H9 (cell line): ENCODE measurements around the gene DNAJC30. TPM values are rescaled to one million over a fixed set of nuclear protein-coding genes. Genes with fewer than 3 reads are reported as not detected.

Experiments
- DNase-seq: peaks from one replicate; pipeline ENCODE4 v3.0.0-alpha.2; 2017
- H2AFZ ChIP-seq: one replicate; pipeline ENCODE4 v1.6.1; 2013; ENCODE audit warnings: mild to moderate bottlenecking, low read length, control low read depth, moderate library complexity
- H2AK5ac ChIP-seq: 2 replicates; pipeline ENCODE4 v1.6.1; 2013; ENCODE audit warnings: low read length, control low read depth, mixed read lengths; ENCODE audit not compliant: insufficient read length
- H2BK120ac ChIP-seq: one replicate; pipeline ENCODE4 v1.6.1; 2013; ENCODE audit warnings: low read depth, mild to moderate bottlenecking, low read length, control low read depth, inconsistent platforms; ENCODE audit not compliant: poor library complexity, severe bottlenecking
- H2BK12ac ChIP-seq: 2 replicates; pipeline ENCODE4 v1.6.1; 2013; ENCODE audit warnings: low read length, control low read depth, mixed read lengths, low read depth; ENCODE audit not compliant: insufficient read length
- H2BK15ac ChIP-seq: 2 replicates; pipeline ENCODE4 v1.6.1; 2013; ENCODE audit warnings: low read depth, low read length, control low read depth
- H2BK20ac ChIP-seq: one replicate; pipeline ENCODE4 v1.6.1; 2013; ENCODE audit warnings: low read depth, mild to moderate bottlenecking, low read length, control low read depth, inconsistent platforms; ENCODE audit not compliant: poor library complexity, severe bottlenecking
- H2BK5ac ChIP-seq: 2 replicates; pipeline ENCODE4 v1.6.1; 2013; ENCODE audit warnings: low read length, control low read depth, mixed read lengths; ENCODE audit not compliant: insufficient read length
- H3K14ac ChIP-seq: 2 replicates; pipeline ENCODE4 v1.6.1; 2013; ENCODE audit warnings: low read length, control low read depth; ENCODE audit not compliant: insufficient read depth
- H3K18ac ChIP-seq: 2 replicates; pipeline ENCODE4 v1.6.1; 2013; ENCODE audit warnings: low read depth, mild to moderate bottlenecking, mixed read lengths, low read length, control low read depth; ENCODE audit not compliant: insufficient read length
- H3K23ac ChIP-seq: 2 replicates; pipeline ENCODE4 v1.6.1; 2013; ENCODE audit warnings: low read length, control low read depth, mixed read lengths, low read depth; ENCODE audit not compliant: insufficient read length
- H3K23me2 ChIP-seq: 2 replicates; pipeline ENCODE4 v1.6.1; 2013; ENCODE audit warnings: low read depth, mild to moderate bottlenecking, mixed read lengths, low read length, control low read depth; ENCODE audit not compliant: insufficient read length, poor library complexity, severe bottlenecking
- H3K27ac ChIP-seq: 2 replicates; pipeline ENCODE4 v1.5.1; 2013; ENCODE audit warnings: low read length, control low read depth, mixed read lengths, low read depth; ENCODE audit not compliant: insufficient read length
- H3K27me3 ChIP-seq: 2 replicates; pipeline ENCODE4 v1.6.1; 2013; ENCODE audit warnings: low read length, control low read depth, inconsistent platforms; ENCODE audit not compliant: insufficient read depth
- H3K4ac ChIP-seq: 2 replicates; pipeline ENCODE4 v1.6.1; 2013; ENCODE audit warnings: low read depth, mild to moderate bottlenecking, control low read depth, inconsistent platforms, low read length, moderate library complexity
- H3K4me1 ChIP-seq: 2 replicates; pipeline ENCODE4 v1.6.1; 2013; ENCODE audit warnings: low read length, control low read depth, inconsistent platforms; ENCODE audit not compliant: insufficient read depth
- H3K4me2 ChIP-seq: 2 replicates; pipeline ENCODE4 v1.6.1; 2013; ENCODE audit warnings: low read length, control low read depth, mixed read lengths; ENCODE audit not compliant: insufficient read length, insufficient read depth
- H3K56ac ChIP-seq: 2 replicates; pipeline ENCODE4 v1.6.1; 2013; ENCODE audit warnings: low read depth, mild to moderate bottlenecking, mixed read lengths, low read length, control low read depth; ENCODE audit not compliant: insufficient read length
- H3K79me1 ChIP-seq: 2 replicates; pipeline ENCODE4 v1.6.1; 2013; ENCODE audit warnings: low read depth, mild to moderate bottlenecking, moderate library complexity, low read length, control low read depth, inconsistent platforms; ENCODE audit not compliant: insufficient read depth, poor library complexity, severe bottlenecking
- H3K79me2 ChIP-seq: 2 replicates; pipeline ENCODE4 v1.6.1; 2013; ENCODE audit warnings: low read length, control low read depth, inconsistent platforms; ENCODE audit not compliant: insufficient read depth
- H3K9ac ChIP-seq: 2 replicates; pipeline ENCODE4 v1.6.1; 2013; ENCODE audit warnings: low read length, control low read depth, mixed read lengths; ENCODE audit not compliant: insufficient read length; ENCODE audit errors: extremely low read depth
- H3K9me3 ChIP-seq: one replicate; pipeline ENCODE4 v1.6.1; 2013; ENCODE audit warnings: low read depth, low read length, inconsistent platforms; ENCODE audit not compliant: control insufficient read depth
- H3T11ph ChIP-seq: one replicate; pipeline ENCODE4 v1.6.1; 2013; ENCODE audit warnings: mild to moderate bottlenecking, low read length, control low read depth, inconsistent platforms
- H4K20me1 ChIP-seq: one replicate; pipeline ENCODE4 v1.6.1; 2013; ENCODE audit not compliant: control insufficient read depth, insufficient read length, insufficient read depth
- H4K5ac ChIP-seq: 2 replicates; pipeline ENCODE4 v1.6.1; 2013; ENCODE audit warnings: low read depth, mild to moderate bottlenecking, mixed read lengths, low read length, control low read depth; ENCODE audit not compliant: insufficient read length
- H4K8ac ChIP-seq: replicated peaks from 2 replicates; pipeline ENCODE4 v1.6.1; 2013; ENCODE audit warnings: low read length, control low read depth, mixed read lengths, low read depth; ENCODE audit not compliant: insufficient read length
- H4K91ac ChIP-seq: 2 replicates; pipeline ENCODE4 v1.6.1; 2013; ENCODE audit warnings: low read depth, mild to moderate bottlenecking, moderate library complexity, mixed read lengths, low read length, control low read depth; ENCODE audit not compliant: insufficient read length
- H3K27ac Mint-ChIP-seq, 3 experiments: 2 replicates in 2 of 3; 3 replicates in 1 of 3; pipeline ENCODE4 v1.8.0; 2020 to 2021; ENCODE audit warnings: mixed read lengths in 3 of 3, mild to moderate bottlenecking in 1 of 3, moderate library complexity in 1 of 3
- H3K27me3 Mint-ChIP-seq: 2 replicates; pipeline ENCODE4 v1.8.0; 2021; ENCODE audit warnings: low read depth, mild to moderate bottlenecking, moderate library complexity, mixed read lengths
- H3K36me3 Mint-ChIP-seq, 3 experiments: 2 replicates in 2 of 3; 3 replicates in 1 of 3; pipeline ENCODE4 v1.8.0; 2020 to 2021; ENCODE audit warnings: low read depth in 3 of 3, mixed read lengths in 3 of 3; ENCODE audit not compliant: insufficient read depth in 1 of 3
- H3K4me1 Mint-ChIP-seq, 2 experiments: 2 replicates each; pipeline ENCODE4 v1.8.0; 2020; ENCODE audit warnings: mixed read lengths in 2 of 2
- H3K4me3 Mint-ChIP-seq, 2 experiments: 2 replicates in 1 of 2; 3 replicates in 1 of 2; pipeline ENCODE4 v1.8.0; 2020 to 2021; ENCODE audit warnings: mild to moderate bottlenecking in 2 of 2, mixed read lengths in 2 of 2, moderate library complexity in 1 of 2
- H3K9me3 Mint-ChIP-seq, 2 experiments: 2 replicates in 1 of 2; 3 replicates in 1 of 2; pipeline ENCODE4 v1.8.0; 2020; ENCODE audit warnings: mild to moderate bottlenecking in 2 of 2, mixed read lengths in 2 of 2, moderate library complexity in 1 of 2
- WGBS: extraction: QIAGEN DNeasy Blood & Tissue Kit; methylation state at CpG from one replicate; pipeline ENCODE4 v1.1.7; 2013; ENCODE audit warnings: missing lambda C conversion rate, low lambda C conversion rate, mixed read lengths; ENCODE audit not compliant: insufficient read length; ENCODE audit errors: extremely low coverage; 5-methylcytosine and 5-hydroxymethylcytosine counted together
- total RNA-seq: library from RNA; stranded (reverse); gene quantifications from 2 replicates; pipeline ENCODE4 v1.2.1, GENCODE V29; 2021
- TF ChIP-seq, protein P1 (sequence below): fragments of 200-600 bp; sonication (generic); conservative IDR thresholded peaks from 3 replicates; pipeline ENCODE4 v1.8.0; 2021; ENCODE audit warnings: antibody characterized with exemption, mild to moderate bottlenecking

DNAJC30 gene
- total RNA-seq, 1 experiment from 2014 or later: 8.1 TPM

- no peak overlapping the region for H3K27ac ChIP-seq
- H3K18ac ChIP-seq: no peak overlapping the region
- H4K5ac ChIP-seq: no peak overlapping the region
- no peak overlapping the region for H2BK12ac ChIP-seq
- no peak overlapping the region for H2AFZ ChIP-seq
- no peak overlapping the region for H3K14ac ChIP-seq
- H3T11ph ChIP-seq: no peak overlapping the region
- H3K36me3 Mint-ChIP-seq: peaks cover 27 to 47% (median 40%) of the 10 kb centered on the region in 3 experiments
- H3K79me1 ChIP-seq: no peaks in the 10 kb centered on the region
- H4K8ac ChIP-seq: no peak overlapping the region
- H2BK5ac ChIP-seq: no peak overlapping the region
- TF ChIP-seq, protein P1, sequence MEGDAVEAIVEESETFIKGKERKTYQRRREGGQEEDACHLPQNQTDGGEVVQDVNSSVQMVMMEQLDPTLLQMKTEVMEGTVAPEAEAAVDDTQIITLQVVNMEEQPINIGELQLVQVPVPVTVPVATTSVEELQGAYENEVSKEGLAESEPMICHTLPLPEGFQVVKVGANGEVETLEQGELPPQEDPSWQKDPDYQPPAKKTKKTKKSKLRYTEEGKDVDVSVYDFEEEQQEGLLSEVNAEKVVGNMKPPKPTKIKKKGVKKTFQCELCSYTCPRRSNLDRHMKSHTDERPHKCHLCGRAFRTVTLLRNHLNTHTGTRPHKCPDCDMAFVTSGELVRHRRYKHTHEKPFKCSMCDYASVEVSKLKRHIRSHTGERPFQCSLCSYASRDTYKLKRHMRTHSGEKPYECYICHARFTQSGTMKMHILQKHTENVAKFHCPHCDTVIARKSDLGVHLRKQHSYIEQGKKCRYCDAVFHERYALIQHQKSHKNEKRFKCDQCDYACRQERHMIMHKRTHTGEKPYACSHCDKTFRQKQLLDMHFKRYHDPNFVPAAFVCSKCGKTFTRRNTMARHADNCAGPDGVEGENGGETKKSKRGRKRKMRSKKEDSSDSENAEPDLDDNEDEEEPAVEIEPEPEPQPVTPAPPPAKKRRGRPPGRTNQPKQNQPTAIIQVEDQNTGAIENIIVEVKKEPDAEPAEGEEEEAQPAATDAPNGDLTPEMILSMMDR: peak; percentile 81
- H4K91ac ChIP-seq: no peak overlapping the region
- no peak overlapping the region for H3K4me2 ChIP-seq
- H3K9me3 Mint-ChIP-seq: no peaks in the 10 kb centered on the region
- DNase-seq: peak; percentile 92
- H3K56ac ChIP-seq: no peak overlapping the region
- H3K23ac ChIP-seq: no peak overlapping the region
- H3K4me1 Mint-ChIP-seq: peaks cover 9 to 37% of the 10 kb centered on the region in 2 experiments
- H3K27me3 Mint-ChIP-seq: peaks cover 2% of the 10 kb centered on the region
- peak overlapping the region in 2 of 3 experiments; percentile 31 to 39; a peak in 2 of 7 replicates for H3K27ac Mint-ChIP-seq
- no peaks in the 10 kb centered on the region for H3K9me3 ChIP-seq
- H4K20me1 ChIP-seq: no peaks in the 10 kb centered on the region
- no CpG with 5 or more reads among the region's 13 CpGs for WGBS
- H2BK20ac ChIP-seq: no peak overlapping the region
- no peaks in the 10 kb centered on the region for H3K79me2 ChIP-seq
- no peak overlapping the region for H3K4ac ChIP-seq
- no peaks in the 10 kb centered on the region; the same call in 1 of the 2 replicates for H3K4me1 ChIP-seq
- H3K27me3 ChIP-seq: no peaks in the 10 kb centered on the region
- no peak overlapping the region for H2BK15ac ChIP-seq
- H3K4me3 Mint-ChIP-seq: peak overlapping the region in 1 of 2 experiments; percentile 46; a peak in 2 of 5 replicates
- no peak overlapping the region for H2AK5ac ChIP-seq
- peaks cover 2% of the 10 kb centered on the region for H3K23me2 ChIP-seq
- H2BK120ac ChIP-seq: no peak overlapping the region
- no peak overlapping the region for H3K9ac ChIP-seq
Observed at GRCh38 chr7:73701357-73701995, 18.2 kb upstream of the DNAJC30 start.
